HG03571 (cell line): Measurements from ENCODE around the gene LRRC32.

Source experiments
- ATAC-seq: cut with Tn5 transposase; IDR thresholded peaks from one replicate; pipeline ENCODE4 v1.9.1; 2021; ENCODE audit not compliant: unreplicated experiment

Gene LRRC32

DNA sequence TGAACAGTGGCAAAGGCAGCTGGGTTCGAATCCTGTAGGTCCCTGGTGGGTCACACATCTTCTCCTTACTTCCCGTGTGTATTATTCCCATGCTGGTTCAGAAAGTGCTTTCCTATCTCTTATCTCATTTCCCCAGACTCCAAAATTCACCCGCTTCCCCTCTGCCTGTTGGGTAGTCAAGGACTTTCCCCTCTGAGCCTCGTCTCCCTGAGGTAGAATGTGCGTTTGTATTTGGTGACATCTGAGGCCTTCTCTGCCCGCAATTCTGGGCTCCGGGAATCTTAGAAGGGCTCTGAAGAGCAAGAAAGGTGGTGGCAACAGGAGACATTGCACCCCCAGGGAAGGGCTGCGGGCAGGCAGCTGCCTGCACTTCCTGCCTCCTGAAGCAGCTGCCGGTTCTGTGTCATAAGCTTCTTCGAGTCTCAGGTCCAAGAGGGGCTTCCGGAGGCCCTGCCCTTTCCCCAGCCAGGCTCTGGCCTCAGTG, 5.9 kb downstream of the LRRC32 start:
- ATAC-seq = no peak

DNA sequence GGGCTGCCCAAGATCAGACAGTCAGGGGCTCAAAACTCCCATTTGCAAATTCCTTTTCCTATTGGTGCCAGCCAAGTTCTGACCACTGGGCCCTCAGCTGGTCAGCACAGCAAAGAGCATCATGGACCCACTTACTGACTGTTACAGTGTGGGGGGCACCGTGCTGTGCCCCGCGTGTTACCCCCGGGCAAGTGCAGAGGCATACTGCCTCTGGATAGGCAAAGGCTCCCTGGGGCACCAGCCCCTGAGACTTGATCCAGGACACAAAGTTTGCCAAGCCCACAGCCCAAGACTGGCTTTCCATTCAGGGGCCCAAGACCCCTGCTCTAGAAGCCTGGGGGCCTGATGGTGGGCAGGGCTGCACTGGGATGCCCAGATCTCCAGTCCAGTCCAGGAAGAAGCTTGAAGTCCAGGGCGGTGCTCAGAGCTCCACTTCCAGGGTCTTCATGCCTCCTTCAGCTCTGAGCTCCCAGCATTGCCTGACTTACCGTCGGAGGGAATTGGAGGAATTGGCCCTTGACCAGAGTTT, 6.6 kb downstream of the LRRC32 start:
- no peak for ATAC-seq

DNA sequence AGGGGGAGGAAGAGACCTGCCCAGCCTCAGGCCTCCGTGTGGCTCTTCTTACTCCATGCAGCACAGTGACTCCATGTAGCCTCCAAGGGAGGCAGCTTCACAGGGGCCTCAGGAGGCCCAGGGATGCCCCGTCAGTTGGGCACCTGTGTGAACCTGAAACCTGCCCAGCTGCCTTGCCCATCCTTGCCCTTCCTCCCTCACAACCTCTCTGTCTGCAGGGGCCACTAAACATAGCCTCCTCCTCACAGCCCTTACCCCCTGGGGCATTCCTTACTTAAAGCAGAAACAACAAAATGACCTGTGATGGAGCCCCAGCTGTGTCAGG, 7.1 kb downstream of the LRRC32 start:
- no peak for ATAC-seq

DNA sequence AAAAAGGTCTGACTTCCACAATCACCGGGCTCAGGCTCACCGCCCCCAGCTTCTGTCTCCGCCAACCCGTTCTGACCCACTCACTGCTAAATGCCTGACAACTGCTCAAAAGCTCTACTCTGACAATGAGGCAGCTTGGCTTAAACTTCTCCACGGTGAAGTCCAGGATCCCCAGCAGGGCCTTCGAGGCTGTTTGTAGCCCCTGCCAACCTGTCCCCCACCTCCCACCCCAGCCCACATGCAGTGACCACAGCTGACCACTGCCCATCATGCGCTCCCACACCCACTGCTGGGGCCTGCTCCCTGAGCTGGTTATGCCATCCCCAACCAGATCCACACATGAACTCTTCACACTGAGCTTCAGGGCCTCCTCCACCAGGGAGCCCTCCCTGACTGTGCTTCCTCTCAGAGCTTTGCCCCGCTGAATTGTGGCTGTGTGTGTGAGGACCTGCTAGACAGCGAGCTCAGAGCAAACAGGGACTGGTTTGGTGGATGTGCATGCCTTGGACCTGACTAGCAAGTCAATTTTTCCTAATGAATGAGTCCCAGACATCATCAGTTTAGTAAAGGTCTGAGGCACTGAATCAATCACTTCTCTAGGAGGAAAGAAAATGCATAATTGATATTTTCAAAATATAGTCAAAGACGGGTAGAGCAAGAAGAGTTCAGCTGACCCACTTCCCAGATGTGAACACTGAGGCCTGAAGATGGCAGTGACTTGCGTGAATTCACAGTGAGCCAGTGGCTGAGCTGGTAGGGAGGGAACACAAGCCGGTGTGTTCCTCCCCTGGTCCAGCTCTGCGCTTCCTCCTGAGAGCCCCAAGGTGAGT, 7.7 kb downstream of the LRRC32 start:
- no peak for ATAC-seq

DNA sequence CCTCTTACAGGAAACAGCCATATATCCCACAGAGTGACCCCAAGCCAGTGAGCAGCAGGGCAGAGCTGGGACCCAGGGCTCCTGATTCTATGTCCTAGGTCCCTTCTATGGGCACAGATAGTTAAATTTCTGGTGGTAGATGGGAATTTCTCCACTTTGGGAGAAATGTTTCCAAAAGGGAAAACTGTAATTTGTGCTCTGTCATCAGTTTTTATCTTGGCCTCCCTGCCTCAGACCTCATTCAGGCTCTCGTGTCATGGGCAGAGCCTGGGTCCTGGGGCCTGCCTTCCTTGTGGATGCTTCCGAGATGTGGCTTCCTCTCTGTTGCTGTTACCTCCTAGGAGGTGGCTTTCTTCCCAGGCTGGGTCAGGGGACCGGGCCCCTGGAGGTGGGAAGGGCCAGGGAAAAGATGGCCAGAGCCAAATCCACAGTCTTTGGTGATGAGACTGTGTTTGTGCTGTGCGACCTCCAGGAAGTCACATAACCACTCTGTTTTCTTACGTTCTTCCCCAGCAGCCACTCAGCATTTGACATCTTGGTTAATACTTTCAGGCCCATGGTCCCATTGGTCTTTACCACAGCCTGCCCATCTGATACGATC, 8.6 kb downstream of the LRRC32 start:
- no peak for ATAC-seq

DNA sequence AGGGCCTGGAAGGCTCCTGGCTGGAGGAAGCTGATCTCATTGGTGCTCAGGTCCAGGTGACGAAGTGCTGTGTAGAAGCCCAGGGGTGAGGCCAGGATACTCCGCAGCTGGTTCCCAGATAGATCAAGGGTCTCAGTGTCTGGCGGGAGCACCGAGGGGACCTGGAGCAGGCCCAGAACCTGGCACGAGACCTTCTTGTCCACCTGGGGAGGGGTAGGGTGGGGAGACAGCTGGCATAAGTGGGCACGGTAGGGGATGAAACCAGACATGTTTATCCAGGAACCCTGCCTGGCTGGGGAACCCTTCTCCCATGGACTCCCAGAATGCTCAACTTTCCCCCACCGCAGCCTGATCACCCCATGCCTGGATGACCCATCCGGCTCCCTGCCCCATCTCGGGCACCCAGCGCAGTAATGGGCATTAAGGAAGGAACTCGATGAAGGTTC, 9.2 kb downstream of the LRRC32 start:
- no peak for ATAC-seq

DNA sequence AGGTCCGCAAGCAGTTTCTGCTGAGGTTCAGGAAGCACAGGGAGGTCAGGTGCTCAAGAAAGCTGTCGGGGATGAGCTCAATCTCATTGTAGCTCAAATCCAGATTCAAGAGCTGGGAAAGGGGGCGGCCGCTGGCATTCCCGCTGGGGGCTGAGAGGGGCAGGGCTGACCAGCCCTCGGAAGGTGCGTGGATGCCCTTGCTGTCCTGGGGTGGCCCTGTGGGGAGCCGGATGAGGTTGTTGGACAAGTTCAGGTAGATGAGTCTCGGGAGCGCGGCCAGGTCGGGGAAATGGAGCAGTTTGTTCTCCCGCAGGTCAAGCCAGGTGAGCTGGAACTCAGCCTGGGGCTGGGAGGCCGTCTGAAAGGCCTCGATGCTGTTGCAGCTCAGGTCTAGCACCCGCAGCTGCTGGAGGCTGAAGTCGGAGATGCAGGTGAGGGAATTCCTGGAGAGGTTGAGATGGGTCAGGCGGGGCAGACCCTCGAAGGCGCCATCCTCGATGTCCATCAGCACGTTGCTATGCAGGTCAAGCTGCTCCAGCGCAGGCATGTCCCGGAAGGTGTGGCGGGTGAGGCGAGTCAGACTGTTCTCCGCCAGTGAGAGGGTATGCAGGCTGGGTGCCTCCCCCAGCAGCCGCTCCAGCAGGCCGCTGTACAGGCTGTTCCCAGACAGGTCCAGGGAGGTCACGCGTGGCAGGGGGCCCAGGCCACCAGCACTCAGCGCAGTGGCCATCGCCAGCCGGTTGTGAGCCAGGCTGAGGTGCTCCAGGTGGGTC, 9.8 kb downstream of the LRRC32 start:
- ATAC-seq = no peak

GRCh38 chr11:76659672-76660532, 10.6 kb downstream of the LRRC32 start:
- ATAC-seq = no peak

GRCh38 chr11:76658651-76659650, 11.6 kb downstream of the LRRC32 start:
- ATAC-seq = no peak

GRCh38 chr11:76658231-76658630, 12.3 kb downstream of the LRRC32 start:
- no peak for ATAC-seq

- no peak for ATAC-seq
These were observed 13.1 kb downstream of the LRRC32 start for GRCh38 chr11:76657187-76658170.

DNA sequence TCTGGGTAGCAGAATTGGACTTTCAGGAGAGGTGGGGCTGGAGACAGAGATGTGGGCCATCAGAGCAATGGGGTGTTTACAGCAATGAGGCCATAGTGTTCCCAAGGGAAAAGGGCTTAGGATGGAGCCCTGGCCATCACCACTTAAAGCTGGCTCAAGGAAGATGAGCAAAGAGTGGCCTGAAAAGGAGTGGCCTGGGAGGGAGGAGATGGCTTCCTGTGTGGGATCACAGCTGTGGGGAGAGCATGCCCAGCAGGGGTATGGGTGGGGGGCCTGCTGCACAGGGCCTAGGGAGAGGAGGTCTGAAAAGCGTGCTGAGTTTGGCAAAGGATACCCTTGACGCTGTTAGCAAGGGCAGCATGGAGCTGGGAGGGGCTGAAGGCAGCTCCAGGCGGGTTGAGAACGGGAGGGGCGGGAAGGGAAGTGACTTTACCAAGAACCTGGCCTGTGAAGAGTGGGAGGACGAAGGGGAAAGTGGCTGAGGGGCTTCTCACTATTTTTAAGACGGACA, 13.9 kb downstream of the LRRC32 start:
- ATAC-seq = no peak

DNA sequence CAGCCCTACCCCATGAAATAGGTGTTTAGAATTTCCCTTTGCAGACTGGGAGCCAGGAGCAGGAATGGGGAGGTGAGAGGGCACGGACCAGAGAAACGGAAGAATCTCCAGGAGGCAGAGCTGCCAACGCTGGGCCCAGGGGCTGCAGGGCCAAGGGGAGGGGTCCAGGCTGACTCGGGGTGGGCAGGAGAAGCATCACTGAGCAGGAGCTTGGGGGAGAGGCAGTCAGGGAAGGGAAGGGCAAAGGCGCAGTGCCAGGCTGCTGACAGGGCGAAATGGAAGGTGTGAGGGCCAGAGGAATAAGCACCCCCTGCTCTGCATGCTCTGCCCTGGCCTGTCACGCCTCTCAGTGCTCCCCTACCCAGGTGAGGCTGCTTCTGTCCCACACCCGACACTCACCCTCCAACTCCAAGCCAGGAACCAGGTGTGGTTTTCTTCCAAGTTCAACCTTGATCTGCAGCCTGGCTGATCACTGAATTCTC, 14.5 kb downstream of the LRRC32 start:
- ATAC-seq = no peak

DNA sequence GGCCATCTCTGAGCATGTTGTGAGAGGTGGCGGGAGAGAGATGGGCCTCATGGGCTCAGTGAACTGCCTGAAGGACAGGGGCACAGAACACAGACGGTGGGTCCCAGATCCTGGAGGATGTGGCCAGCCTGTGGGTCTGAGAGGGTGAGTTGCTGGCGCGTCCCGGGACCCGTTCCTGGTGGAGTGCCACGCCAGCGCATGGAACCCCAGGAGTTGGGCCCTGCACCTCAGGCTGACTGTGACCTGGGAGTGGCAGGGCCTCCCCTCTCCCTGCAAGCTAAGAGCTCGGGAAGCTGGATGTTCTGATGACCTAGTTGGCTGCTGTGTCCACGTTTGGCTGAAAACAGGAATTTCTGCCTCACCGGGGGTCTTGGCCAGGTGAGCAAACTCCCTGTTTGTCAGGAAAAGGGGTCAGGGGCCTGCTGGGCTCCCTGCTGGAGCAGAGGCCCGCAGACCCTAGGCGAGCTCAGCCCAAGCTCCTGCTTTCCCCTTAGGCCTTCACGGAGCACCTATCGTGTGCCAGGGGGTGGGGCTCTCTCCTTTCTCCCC, 15.0 kb downstream of the LRRC32 start:
- ATAC-seq = no peak

- no peak for ATAC-seq
These were observed 15.6 kb downstream of the LRRC32 start for GRCh38 chr11:76654980-76655379.

- no peak for ATAC-seq
These were observed 16.2 kb downstream of the LRRC32 start for GRCh38 chr11:76654298-76654851.

- ATAC-seq = no peak
These were observed 16.8 kb downstream of the LRRC32 start for GRCh38 chr11:76653674-76654284.
